Parathyroid adenoma (tissue), 2 donors: ENCODE data around the gene PRAC2.

Source experiments
- H2AFZ ChIP-seq: fragments of 300-600 bp; sonication (generic); one replicate; pipeline ENCODE4 v1.7.0; 2017; ENCODE audit warnings: antibody characterized with exemption, mild to moderate bottlenecking
- H3K27ac ChIP-seq: fragments of 300-600 bp; sonication (generic); one replicate; pipeline ENCODE4 v1.7.0; 2017
- H3K27me3 ChIP-seq: fragments of 300-600 bp; sonication (generic); one replicate; pipeline ENCODE4 v1.7.0; 2017; ENCODE audit warnings: low read length; ENCODE audit not compliant: control insufficient read depth, insufficient read depth
- H3K36me3 ChIP-seq: fragments of 300-600 bp; sonication (generic); one replicate; pipeline ENCODE4 v1.7.0; 2017; ENCODE audit warnings: low read length; ENCODE audit not compliant: control insufficient read depth, insufficient read depth
- H3K4me1 ChIP-seq: fragments of 300-600 bp; sonication (generic); one replicate; pipeline ENCODE4 v1.7.0; 2017; ENCODE audit warnings: control low read depth
- H3K4me2 ChIP-seq: fragments of 300-600 bp; sonication (generic); one replicate; pipeline ENCODE4 v1.7.0; 2017; ENCODE audit warnings: low read length
- H3K4me3 ChIP-seq: fragments of 300-600 bp; sonication (generic); one replicate; pipeline ENCODE4 v1.7.0; 2017; ENCODE audit warnings: low read depth, low read length
- H3K79me2 ChIP-seq: fragments of 300-600 bp; sonication (generic); one replicate; pipeline ENCODE4 v1.7.0; 2017; ENCODE audit warnings: control low read depth
- H3K9ac ChIP-seq: fragments of 300-600 bp; sonication (generic); one replicate; pipeline ENCODE4 v1.7.0; 2017; ENCODE audit warnings: mild to moderate bottlenecking
- H3K9me3 ChIP-seq: fragments of 300-600 bp; sonication (generic); one replicate; pipeline ENCODE4 v1.7.0; 2017; ENCODE audit warnings: low read length; ENCODE audit not compliant: control insufficient read depth
- TF ChIP-seq, protein P1 (sequence below): fragments of 300-600 bp; sonication (generic); IDR thresholded peaks from one replicate; pipeline ENCODE4 v1.7.0; 2017; ENCODE audit warnings: antibody characterized with exemption, mild to moderate bottlenecking
- donor health status: primary hyperparathyroidism.

PRAC2 gene

DNA sequence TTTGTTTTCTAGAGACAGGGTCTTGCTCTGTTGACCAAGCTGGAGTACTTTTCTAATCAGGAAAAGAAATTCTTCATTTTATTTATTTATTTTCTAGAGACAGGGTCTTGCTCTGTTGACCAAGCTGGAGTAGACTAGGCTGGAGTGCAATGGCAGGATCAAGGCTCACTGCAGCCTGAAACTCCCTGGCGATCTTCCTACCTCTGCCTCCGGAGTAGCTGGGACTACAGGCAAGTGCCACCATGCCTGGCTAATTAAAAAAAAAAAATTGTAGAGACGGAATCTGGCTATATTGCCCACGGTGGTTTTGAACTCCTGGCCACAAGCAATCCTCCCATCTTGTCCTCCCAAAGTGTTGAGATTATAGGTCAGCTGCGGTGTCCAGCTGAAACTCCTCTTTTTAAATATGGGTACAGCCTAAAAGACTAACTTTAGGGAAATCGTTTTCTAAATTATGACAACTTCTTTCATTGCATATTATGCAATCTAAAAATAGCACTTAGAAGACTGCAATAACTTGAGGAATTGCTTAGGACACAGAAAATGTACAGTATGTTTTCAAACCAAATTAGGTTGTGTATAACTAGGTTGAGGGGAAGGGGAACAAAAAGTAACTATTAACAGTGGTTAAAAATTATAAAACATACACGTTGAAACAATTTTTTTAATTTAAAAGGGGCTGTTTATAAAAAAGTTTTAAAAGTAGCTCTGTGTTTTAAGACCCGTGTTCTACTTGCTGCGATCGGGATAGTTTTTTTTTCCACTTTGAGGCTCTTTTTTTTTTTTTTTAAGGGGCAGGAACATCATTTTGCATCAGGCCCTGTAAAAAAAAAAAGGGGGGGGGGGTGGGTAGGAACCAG is 5.4 kb upstream of the PRAC2 start:
- no peaks in the 10 kb centered on the region for H3K9me3 ChIP-seq
- TF ChIP-seq, protein P1, sequence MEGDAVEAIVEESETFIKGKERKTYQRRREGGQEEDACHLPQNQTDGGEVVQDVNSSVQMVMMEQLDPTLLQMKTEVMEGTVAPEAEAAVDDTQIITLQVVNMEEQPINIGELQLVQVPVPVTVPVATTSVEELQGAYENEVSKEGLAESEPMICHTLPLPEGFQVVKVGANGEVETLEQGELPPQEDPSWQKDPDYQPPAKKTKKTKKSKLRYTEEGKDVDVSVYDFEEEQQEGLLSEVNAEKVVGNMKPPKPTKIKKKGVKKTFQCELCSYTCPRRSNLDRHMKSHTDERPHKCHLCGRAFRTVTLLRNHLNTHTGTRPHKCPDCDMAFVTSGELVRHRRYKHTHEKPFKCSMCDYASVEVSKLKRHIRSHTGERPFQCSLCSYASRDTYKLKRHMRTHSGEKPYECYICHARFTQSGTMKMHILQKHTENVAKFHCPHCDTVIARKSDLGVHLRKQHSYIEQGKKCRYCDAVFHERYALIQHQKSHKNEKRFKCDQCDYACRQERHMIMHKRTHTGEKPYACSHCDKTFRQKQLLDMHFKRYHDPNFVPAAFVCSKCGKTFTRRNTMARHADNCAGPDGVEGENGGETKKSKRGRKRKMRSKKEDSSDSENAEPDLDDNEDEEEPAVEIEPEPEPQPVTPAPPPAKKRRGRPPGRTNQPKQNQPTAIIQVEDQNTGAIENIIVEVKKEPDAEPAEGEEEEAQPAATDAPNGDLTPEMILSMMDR, result no peak
- H3K4me3 ChIP-seq, result no peak overlapping the region
- H3K27me3 ChIP-seq, result peaks cover 20% of the 10 kb centered on the region
- H3K36me3 ChIP-seq, result no peaks in the 10 kb centered on the region
- H3K4me2 ChIP-seq, result no peak overlapping the region
- no peak overlapping the region for H3K9ac ChIP-seq
- no peaks in the 10 kb centered on the region for H3K79me2 ChIP-seq
- no peaks in the 10 kb centered on the region for H3K4me1 ChIP-seq
- no peak overlapping the region for H2AFZ ChIP-seq
- H3K27ac ChIP-seq, result no peak overlapping the region

DNA sequence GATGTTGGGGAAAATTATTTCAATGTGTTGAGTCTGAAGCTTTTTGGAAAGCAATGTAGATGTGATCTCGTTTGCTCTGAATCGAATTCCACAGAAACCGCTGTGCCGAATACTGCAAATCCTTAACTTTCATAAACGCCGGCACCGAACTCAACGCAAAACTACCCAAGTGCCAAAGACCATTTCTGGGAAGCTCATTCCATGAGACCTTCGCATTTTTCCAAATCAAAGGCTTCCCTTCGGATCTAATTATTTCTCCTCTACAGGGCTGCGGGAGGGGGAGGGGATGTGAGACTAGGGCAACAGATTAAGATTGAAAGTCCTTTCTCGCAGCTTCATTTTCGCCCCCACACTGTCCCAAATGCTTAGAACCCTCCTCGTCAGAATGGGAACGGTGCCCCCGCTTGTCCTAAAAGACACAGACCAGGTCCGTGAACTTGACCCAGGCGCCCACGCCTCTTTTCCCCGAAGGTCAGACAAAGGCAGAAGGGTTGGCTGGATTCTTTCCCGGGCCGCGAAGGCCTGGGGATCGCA is 4.7 kb upstream of the PRAC2 start:
- Histone ChIP-seq H3K9ac (no peak overlapping the region), H3K4me2 (no peak overlapping the region), H3K4me1 (no peaks in the 10 kb centered on the region), H3K27me3 (peaks cover 26% of the 10 kb centered on the region), H3K9me3 (no peaks in the 10 kb centered on the region), H3K27ac (no peak overlapping the region), H3K79me2 (no peaks in the 10 kb centered on the region), H3K4me3 (no peak overlapping the region), H3K36me3 (no peaks in the 10 kb centered on the region), H2AFZ (no peak overlapping the region)
- TF ChIP-seq, protein P1, result no peak

DNA sequence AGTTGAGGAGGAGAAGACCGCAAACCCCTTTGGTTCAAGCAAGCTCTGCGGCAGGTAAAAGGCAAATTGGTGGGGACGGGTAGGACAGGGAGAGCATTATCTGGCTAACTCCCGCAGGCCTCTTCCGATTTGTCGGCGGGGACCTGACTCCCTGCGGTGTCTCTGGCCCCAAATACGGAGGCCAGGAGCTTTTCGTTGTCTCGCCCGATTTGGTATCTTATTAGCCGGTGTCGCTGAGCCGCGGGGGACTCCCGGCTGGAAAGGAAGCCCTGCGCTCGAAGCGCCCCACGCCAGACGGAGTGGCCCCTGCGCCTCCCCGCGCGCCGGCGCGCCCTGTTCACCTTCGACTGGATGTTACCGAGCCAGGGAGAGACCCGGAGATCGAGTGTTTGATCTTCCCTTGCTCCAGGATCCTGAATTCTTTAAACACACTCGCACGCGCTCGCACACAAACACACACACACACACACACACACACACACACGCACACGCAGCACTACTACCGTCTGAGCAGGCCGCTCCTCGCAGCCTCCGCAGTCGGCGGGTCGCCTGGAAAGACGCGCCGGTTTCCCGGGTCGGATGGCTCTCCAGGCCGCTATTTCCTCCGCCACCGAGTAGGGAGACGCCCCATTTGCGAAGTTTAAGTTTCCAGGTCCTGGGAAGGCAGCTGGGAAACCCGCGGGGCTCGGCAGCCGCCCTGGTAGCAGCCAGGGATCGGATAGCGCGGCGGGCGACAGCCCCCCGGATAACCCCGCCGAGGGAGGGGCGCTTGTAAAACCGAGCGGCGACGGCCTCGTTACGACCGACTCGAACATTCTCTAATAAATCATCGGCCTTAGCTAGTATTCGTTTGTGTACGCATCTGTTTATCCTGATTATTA is 4.0 kb upstream of the PRAC2 start:
- no peaks in the 10 kb centered on the region for H3K4me1 ChIP-seq
- H3K36me3 ChIP-seq, result no peaks in the 10 kb centered on the region
- no peak overlapping the region for H3K9ac ChIP-seq
- no peaks in the 10 kb centered on the region for H3K79me2 ChIP-seq
- H3K4me2 ChIP-seq, result no peak overlapping the region
- no peak overlapping the region for H3K4me3 ChIP-seq
- no peaks in the 10 kb centered on the region for H3K9me3 ChIP-seq
- no peak overlapping the region for H2AFZ ChIP-seq
- peaks cover 31% of the 10 kb centered on the region for H3K27me3 ChIP-seq
- H3K27ac ChIP-seq, result no peak overlapping the region
- TF ChIP-seq, protein P1, result no peak

DNA sequence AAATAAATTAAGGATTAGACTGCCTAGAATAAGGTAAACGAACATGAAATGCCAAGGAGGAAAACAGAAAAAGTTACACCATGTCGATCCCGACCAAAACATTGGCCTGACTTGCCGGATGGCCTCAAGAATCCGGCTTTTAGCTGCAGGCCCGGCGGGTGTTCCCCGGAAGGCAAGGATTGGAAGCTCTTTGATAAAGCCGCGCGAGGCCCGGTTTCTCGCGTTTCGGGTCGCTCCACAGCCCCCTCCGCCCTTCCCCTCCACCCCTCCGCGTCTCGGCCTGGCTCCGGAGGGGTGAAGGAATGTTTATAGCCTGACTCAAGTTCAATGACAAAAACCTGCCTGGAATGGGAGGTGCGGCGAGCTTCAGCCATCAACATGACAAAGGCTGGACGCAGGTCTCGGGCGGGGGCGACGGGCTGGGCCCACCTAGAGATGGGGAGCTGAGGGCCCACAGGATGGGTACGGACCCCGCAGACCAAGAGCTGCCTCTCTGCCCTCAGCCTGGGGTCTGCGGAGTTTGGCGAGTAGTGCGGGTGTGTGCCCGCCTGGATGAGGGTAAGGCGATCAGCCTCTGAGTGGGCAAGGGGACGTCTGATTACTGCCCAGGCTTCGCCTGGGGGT is 3.2 kb upstream of the PRAC2 start:
- Histone ChIP-seq H3K36me3 (no peaks in the 10 kb centered on the region), H3K79me2 (no peaks in the 10 kb centered on the region), H3K9ac (no peak overlapping the region), H3K4me1 (no peaks in the 10 kb centered on the region), H3K27me3 (peaks cover 31% of the 10 kb centered on the region), H3K27ac (no peak overlapping the region), H3K9me3 (no peaks in the 10 kb centered on the region), H2AFZ (no peak overlapping the region), H3K4me3 (no peak overlapping the region), H3K4me2 (no peak overlapping the region)
- TF ChIP-seq, protein P1, result no peak
